Calu3 (cell line): ENCODE measurements around the gene LPA. TPM values are rescaled to one million over a fixed set of nuclear protein-coding genes. Genes with fewer than 3 reads are reported as not detected.
"Not testable (repeated sequence)": the region's sequence is repeated elsewhere in the genome, so short reads cannot be mapped to it uniquely, and the experiment has no call there.

Experiments
- Bru-seq: library from RNA; stranded (reverse); fragments of 400-500 nt; gene quantifications from one replicate; lab custom pipeline; 2021; lab: Mats Ljungman, UMichigan
- BruChase-seq, 2 experiments: library from RNA; stranded (reverse); fragments of 400-500 nt; gene quantifications; one replicate each; lab custom pipeline; 2021; lab: Mats Ljungman, UMichigan
- BruUV-seq: library from RNA; stranded (reverse); fragments of 400-500 nt; replicated peaks from 2 replicates; lab custom pipeline; 2021; lab: Mats Ljungman, UMichigan
- CTCF ChIA-PET: fragments of 300-600 bp; sonication (Branson Sonifier 250); formaldehyde crosslinking; loops from one replicate; lab custom pipeline; 2022; ENCODE audit warnings: antibody characterized with exemption; lab: Charles Lee
- DNase-seq: peaks from one replicate; pipeline ENCODE4 v3.0.0; 2022
- H3K27ac Mint-ChIP-seq: one replicate; pipeline ENCODE4 v1.8.0; 2022; ENCODE audit warnings: mixed read lengths; ENCODE audit not compliant: unreplicated experiment
- H3K27me3 Mint-ChIP-seq: one replicate; pipeline ENCODE4 v1.8.0; 2022; ENCODE audit warnings: mixed read lengths; ENCODE audit not compliant: unreplicated experiment
- H3K36me3 Mint-ChIP-seq: one replicate; pipeline ENCODE4 v1.8.0; 2022; ENCODE audit warnings: mild to moderate bottlenecking, moderate library complexity, mixed read lengths; ENCODE audit not compliant: insufficient read depth, unreplicated experiment
- H3K4me1 Mint-ChIP-seq: one replicate; pipeline ENCODE4 v1.8.0; 2022; ENCODE audit warnings: mild to moderate bottlenecking, low read depth, mixed read lengths; ENCODE audit not compliant: unreplicated experiment
- H3K4me3 Mint-ChIP-seq: one replicate; pipeline ENCODE4 v1.8.0; 2022; ENCODE audit warnings: mild to moderate bottlenecking, low read depth, moderate library complexity, mixed read lengths; ENCODE audit not compliant: unreplicated experiment
- H3K9me3 Mint-ChIP-seq: one replicate; pipeline ENCODE4 v1.8.0; 2022; ENCODE audit warnings: low read depth, mixed read lengths; ENCODE audit not compliant: unreplicated experiment
- intact Hi-C: fragments of 100-400 bp; cut with micrococcal nuclease; formaldehyde crosslinking; loops from one replicate; pipeline ENCODE4 v1.10.0; 2022; ENCODE audit not compliant: unreplicated experiment
- long read RNA-seq: library from polyadenylated mRNA; stranded (forward); transcript quantifications from one replicate; pipeline ENCODE4 v2.0.0, GENCODE V29; 2022
- total RNA-seq: library from RNA; stranded (reverse); gene quantifications from 2 replicates; pipeline ENCODE4 v1.2.3, GENCODE V29; 2022
- TF ChIP-seq, protein P1 (sequence below): fragments of 200-600 bp; IDR thresholded peaks from one replicate; pipeline ENCODE4 v1.8.0; 2022; ENCODE audit warnings: antibody characterized with exemption; ENCODE audit not compliant: unreplicated experiment

LPA gene
- total RNA-seq (not detected in 2 replicates), Bru-seq, nascent RNA (not detected), BruChase-seq, experiment 1, labeled RNA remaining after a 6-hour chase (not detected), BruChase-seq, experiment 2, labeled RNA remaining after a 2-hour chase (percentile 0 among the genes with signal in this experiment)
- long read RNA-seq: 0 reads

GRCh38 chr6:160664198-160664597, at the start of gene LPA:
TSS of gene LPA (minus strand) at chr6:160664275. CDS start at chr6:160664214, 61 bp downstream.
- peaks cover 23% of the 10 kb centered on the region for H3K27me3 Mint-ChIP-seq
- intact Hi-C loops, H3K27ac Mint-ChIP-seq, H3K4me3 Mint-ChIP-seq, CTCF ChIA-PET, H3K36me3 Mint-ChIP-seq, BruUV-seq, H3K4me1 Mint-ChIP-seq, H3K9me3 Mint-ChIP-seq, DNase-seq: not testable (repeated sequence)

DNA sequence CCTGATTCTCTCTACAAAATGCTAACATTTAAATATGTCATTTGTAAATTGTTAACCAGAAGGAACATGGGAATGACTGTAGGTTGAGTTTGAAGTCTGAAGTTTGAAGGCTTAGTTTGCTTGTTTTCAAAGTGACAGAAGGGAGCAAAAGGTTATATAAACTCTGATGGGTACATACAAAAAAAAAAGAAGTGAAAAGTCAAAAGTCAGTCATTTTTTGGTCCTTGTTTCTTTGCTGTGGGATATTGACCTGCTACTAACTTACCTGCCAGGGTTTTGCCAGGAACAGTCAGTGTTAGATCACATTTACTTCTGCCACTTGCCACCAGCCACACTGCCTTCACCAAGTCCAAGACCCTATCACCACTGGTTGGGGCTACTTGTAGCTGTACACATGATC, 44.9 kb upstream of the LPA start:
- CTCF ChIA-PET, BruUV-seq, H3K4me3 Mint-ChIP-seq, H3K4me1 Mint-ChIP-seq, DNase-seq, intact Hi-C loops, H3K36me3 Mint-ChIP-seq, H3K9me3 Mint-ChIP-seq, H3K27ac Mint-ChIP-seq: not testable (repeated sequence)
- peaks cover 16% of the 10 kb centered on the region for H3K27me3 Mint-ChIP-seq

- peaks cover 16% of the 10 kb centered on the region for H3K27me3 Mint-ChIP-seq
- DNase-seq, H3K4me1 Mint-ChIP-seq, H3K27ac Mint-ChIP-seq, H3K36me3 Mint-ChIP-seq, H3K9me3 Mint-ChIP-seq, CTCF ChIA-PET, BruUV-seq, intact Hi-C loops, H3K4me3 Mint-ChIP-seq: not testable (repeated sequence)
Observed at GRCh38 chr6:160704688-160705087, 40.6 kb upstream of the LPA start.

DNA sequence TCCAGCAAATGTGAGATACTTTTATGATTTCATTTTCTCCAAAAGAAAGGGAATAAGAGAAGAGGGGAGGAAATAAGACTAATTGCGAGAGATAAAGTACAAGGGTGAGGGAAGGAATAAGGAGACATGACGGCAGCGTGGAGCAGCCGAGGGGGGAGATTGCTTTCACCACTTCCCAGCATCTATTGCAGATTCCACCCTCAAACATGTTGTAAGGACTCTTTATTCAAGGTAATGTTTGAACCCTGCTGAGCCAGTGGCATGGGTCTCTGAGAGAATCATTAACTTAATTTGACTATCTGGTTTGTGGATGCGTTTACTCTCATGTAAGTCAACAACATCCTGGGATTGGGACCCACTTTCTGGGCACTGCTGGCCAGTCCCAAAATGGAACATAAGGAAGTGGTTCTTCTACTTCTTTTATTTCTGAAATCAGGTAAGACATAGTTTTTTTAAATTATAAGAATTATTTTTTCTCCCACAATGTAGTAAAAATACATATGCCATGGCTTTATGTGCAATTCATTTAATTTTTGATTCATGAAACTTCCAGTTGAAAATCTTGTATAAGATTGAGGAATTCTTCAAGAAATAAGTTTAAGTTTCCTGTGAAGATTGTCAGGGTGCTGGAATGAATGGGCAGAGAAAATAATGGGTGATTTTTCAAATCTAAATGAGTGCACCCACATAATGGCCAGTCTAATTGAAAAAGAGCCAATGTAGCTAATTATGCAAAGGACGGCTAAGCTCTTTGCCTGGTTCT, 38.0 kb upstream of the LPA start, which contains the start of gene PLG:
Gene PLG (plus strand): TSS at position 327 of the 763 bp plus-strand sequence. CDS start 61 bp downstream, at position 388.
- intact Hi-C loops, H3K36me3 Mint-ChIP-seq, H3K4me1 Mint-ChIP-seq, H3K9me3 Mint-ChIP-seq, CTCF ChIA-PET, H3K27ac Mint-ChIP-seq, H3K4me3 Mint-ChIP-seq, BruUV-seq, DNase-seq: not testable (repeated sequence)
- H3K27me3 Mint-ChIP-seq: peaks cover 16% of the 10 kb centered on the region

- Mint-ChIP-seq H3K27me3 (peaks cover 28% of the 10 kb centered on the region), H3K9me3 (peaks cover 9% of the 10 kb centered on the region), H3K4me1 (no peaks in the 10 kb centered on the region), H3K36me3 (no peaks in the 10 kb centered on the region), H3K4me3 (no peak overlapping the region), H3K27ac (no peak overlapping the region)
- TF ChIP-seq, protein P1, sequence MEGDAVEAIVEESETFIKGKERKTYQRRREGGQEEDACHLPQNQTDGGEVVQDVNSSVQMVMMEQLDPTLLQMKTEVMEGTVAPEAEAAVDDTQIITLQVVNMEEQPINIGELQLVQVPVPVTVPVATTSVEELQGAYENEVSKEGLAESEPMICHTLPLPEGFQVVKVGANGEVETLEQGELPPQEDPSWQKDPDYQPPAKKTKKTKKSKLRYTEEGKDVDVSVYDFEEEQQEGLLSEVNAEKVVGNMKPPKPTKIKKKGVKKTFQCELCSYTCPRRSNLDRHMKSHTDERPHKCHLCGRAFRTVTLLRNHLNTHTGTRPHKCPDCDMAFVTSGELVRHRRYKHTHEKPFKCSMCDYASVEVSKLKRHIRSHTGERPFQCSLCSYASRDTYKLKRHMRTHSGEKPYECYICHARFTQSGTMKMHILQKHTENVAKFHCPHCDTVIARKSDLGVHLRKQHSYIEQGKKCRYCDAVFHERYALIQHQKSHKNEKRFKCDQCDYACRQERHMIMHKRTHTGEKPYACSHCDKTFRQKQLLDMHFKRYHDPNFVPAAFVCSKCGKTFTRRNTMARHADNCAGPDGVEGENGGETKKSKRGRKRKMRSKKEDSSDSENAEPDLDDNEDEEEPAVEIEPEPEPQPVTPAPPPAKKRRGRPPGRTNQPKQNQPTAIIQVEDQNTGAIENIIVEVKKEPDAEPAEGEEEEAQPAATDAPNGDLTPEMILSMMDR: no peak
- BruUV-seq: no TSS peak
- CTCF ChIA-PET: no interaction called here
- intact Hi-C loops: no loop called here
- DNase-seq: no peak
Observed at GRCh38 chr6:160697826-160698225, 33.8 kb upstream of the LPA start.

GRCh38 chr6:160696884-160697283, 32.8 kb upstream of the LPA start:
- DNase-seq, H3K4me3 Mint-ChIP-seq, H3K4me1 Mint-ChIP-seq, H3K27ac Mint-ChIP-seq, intact Hi-C loops, CTCF ChIA-PET, H3K9me3 Mint-ChIP-seq, BruUV-seq, H3K36me3 Mint-ChIP-seq: not testable (repeated sequence)
- peaks cover 28% of the 10 kb centered on the region for H3K27me3 Mint-ChIP-seq

- H3K27ac Mint-ChIP-seq, intact Hi-C loops, H3K36me3 Mint-ChIP-seq, DNase-seq, H3K4me3 Mint-ChIP-seq, BruUV-seq, CTCF ChIA-PET, H3K9me3 Mint-ChIP-seq, H3K4me1 Mint-ChIP-seq: not testable (repeated sequence)
- peaks cover 28% of the 10 kb centered on the region for H3K27me3 Mint-ChIP-seq
Observed at GRCh38 chr6:160695622-160696021, 31.5 kb upstream of the LPA start.

- H3K27me3 Mint-ChIP-seq: peaks cover 28% of the 10 kb centered on the region
- CTCF ChIA-PET, H3K4me1 Mint-ChIP-seq, BruUV-seq, intact Hi-C loops, H3K27ac Mint-ChIP-seq, H3K4me3 Mint-ChIP-seq, DNase-seq, H3K9me3 Mint-ChIP-seq, H3K36me3 Mint-ChIP-seq: not testable (repeated sequence)
Observed at GRCh38 chr6:160695025-160695424, 30.9 kb upstream of the LPA start.
